Stomach (tissue), 9 donors: ENCODE data around the gene SPATA2. TPM values are rescaled to one million over a fixed set of nuclear protein-coding genes. Genes with fewer than 3 reads are reported as not detected.

ENCODE experiments used
- DNase-seq, 2 donors: peaks; one replicate each; pipeline versions ENCODE4 v3.0.0 to v3.0.0-alpha.2; 2013 to 2019
- H3K27ac ChIP-seq, 5 donors: fragments of 200-600 bp in 4 of 5; sonication (generic) in 4 of 5; one replicate each; pipeline ENCODE4 v1.5.1; 2013 to 2019; ENCODE audit warnings: mild to moderate bottlenecking in 1 of 5, moderate library complexity in 1 of 5
- H3K27me3 ChIP-seq, 3 donors: fragments of 200-600 bp; sonication (generic); one replicate each; pipeline ENCODE4 v1.5.1; 2017 to 2019; ENCODE audit warnings: mixed run types in 1 of 3
- H3K36me3 ChIP-seq, 4 donors: fragments of 200-600 bp; sonication (generic); 1 replicate in 3 of 4; 2 replicates in 1 of 4; pipeline ENCODE4 v1.5.1; 2016 to 2019
- H3K4me1 ChIP-seq, 4 donors: fragments of 200-600 bp; sonication (generic); one replicate each; pipeline ENCODE4 v1.5.1; 2016 to 2019
- H3K4me3 ChIP-seq, 4 donors: fragments of 200-600 bp; sonication (generic) in 3 of 4; one replicate each; pipeline ENCODE4 v1.5.1; 2016 to 2019; ENCODE audit warnings: mild to moderate bottlenecking in 1 of 4
- H3K9me3 ChIP-seq, 4 donors: fragments of 200-600 bp; sonication (generic); one replicate each; pipeline ENCODE4 v1.5.1; 2016 to 2019
- CTCF ChIP-seq, 7 experiments: fragments of 450-650 bp in 4 of 7; fragments of 200-600 bp in 3 of 7; sonication (generic) in 3 of 7; IDR thresholded peaks; one replicate each; pipeline ENCODE4 v1.5.1; 2016 to 2019; ENCODE audit warnings: antibody characterized with exemption in 7 of 7, control low read depth in 2 of 7, mild to moderate bottlenecking in 1 of 7
- EP300 ChIP-seq: sonication (generic); formaldehyde crosslinking; IDR thresholded peaks from one replicate; pipeline ENCODE4 v1.6.1; 2017; ENCODE audit warnings: antibody characterized with exemption
- POLR2A ChIP-seq, 4 donors: fragments of 450-650 bp; IDR thresholded peaks; one replicate each; pipeline ENCODE4 v1.6.1; 2016; ENCODE audit warnings: antibody characterized with exemption in 4 of 4, control low read depth in 2 of 4, mild to moderate bottlenecking in 1 of 4, moderate library complexity in 1 of 4
- POLR2AphosphoS5 ChIP-seq, 3 donors: sonication (generic); formaldehyde crosslinking; IDR thresholded peaks; one replicate each; pipeline ENCODE4 v1.6.1; 2016; ENCODE audit warnings: antibody characterized with exemption in 3 of 3
- WGBS, 5 donors: extraction: QIAGEN DNeasy Blood & Tissue Kit in 3 of 5; methylation state at CpG; one replicate each; pipeline versions ENCODE4 v1.1.5 to v1.1.7; 2013 to 2018; 5-methylcytosine and 5-hydroxymethylcytosine counted together
- intact Hi-C: fragments of 100-400 bp; cut with DNase I; formaldehyde crosslinking; loops from one replicate; pipeline ENCODE4 v1.15.1; 2023; ENCODE audit warnings: low total_unique reads
- polyA plus RNA-seq, 3 donors: library from polyadenylated mRNA; stranded (reverse); fragments of 200-250 nt; gene quantifications; one replicate each; pipeline ENCODE4 v1.2.3, GENCODE V29; 2013
- total RNA-seq, 5 donors: library from RNA; depleted of rRNA; stranded (reverse); fragments of >200 nt; gene quantifications; one replicate each; pipeline versions ENCODE4 v1.1.0 to v1.2.3, GENCODE V29; 2014 to 2016
- donor health status: healthy with polysubstance abuse.
- donor health status: Bipolar disorder and iron deficiency.
- donor health status: healthy.

SPATA2 gene
- total and polyA plus RNA-seq, 8 donors: 2.6 to 14.3 (median 6.4) TPM

DNA sequence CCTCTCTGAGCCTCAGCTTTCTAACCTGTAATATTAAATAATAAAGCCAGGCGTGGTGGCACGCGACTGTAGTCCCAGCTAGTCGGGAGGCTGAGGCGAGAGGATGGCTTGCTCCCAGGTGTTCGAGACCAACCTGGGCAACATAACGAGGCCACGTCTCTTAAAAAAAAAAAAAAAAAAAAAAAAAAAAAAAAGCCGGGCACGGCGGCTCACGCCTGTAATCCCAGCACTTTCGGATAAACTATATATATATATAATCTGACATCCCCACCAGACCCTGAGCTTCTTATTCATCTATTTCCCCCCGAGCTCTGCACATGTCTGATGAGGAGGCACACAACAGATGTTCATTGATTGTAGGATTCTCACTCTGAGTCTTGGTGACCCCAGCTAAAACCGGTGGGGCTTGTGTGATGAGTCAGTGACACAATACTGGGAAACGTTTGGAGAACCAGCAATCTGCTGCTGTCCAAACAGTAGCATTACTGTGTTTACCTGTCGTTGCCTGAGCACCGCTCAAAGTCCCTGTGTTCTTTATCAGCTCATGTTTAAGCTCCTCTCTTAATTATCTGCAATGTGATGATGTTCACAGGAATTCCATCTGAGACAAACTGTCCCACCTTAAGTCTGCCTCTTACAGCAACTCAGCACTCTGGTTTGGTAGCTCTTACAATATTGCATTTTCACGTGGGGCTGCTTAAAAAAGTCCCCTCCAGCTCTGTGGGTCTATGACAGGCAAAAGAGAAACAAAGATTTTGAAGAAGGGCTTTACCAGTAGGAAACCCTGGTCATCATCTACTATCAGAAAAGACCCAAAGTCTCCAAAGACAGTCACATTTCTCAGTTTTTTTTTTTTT, 1.0 kb upstream of the SPATA2 start:
- intact Hi-C loops: no loop called here
- H3K27me3 ChIP-seq: no peaks in the 10 kb centered on the region
- H3K4me3 ChIP-seq: peak overlapping the region; percentile 74 to 100 (median 90)
- DNase-seq: peak; percentile 48 to 87
- peak overlapping the region; percentile 93 to 99 (median 96) for H3K27ac ChIP-seq
- no peaks in the 10 kb centered on the region for H3K9me3 ChIP-seq
- TF ChIP-seq POLR2AphosphoS5 (IDR thresholded peaks at IDR 0.05): peak in 1 of 3 donors; percentile 61
- no peak for TF ChIP-seq POLR2A (IDR thresholded peaks at IDR 0.05)
- no peak for TF ChIP-seq CTCF (IDR thresholded peaks at IDR 0.05)
- WGBS, 5 donors: 17 to 40% (median 22%) methylated on average over 19 of the region's 19 CpGs
- H3K36me3 ChIP-seq: no peaks in the 10 kb centered on the region
- peaks cover 24 to 54% (median 42%) of the 10 kb centered on the region in 4 donors for H3K4me1 ChIP-seq

- Histone ChIP-seq H3K27me3 (no peaks in the 10 kb centered on the region), H3K36me3 (peaks cover 0 to 7% (median 2%) of the 10 kb centered on the region in 4 donors), H3K27ac (peak overlapping the region; percentile 93 to 99 (median 96)), H3K9me3 (no peaks in the 10 kb centered on the region), H3K4me3 (peak overlapping the region; percentile 74 to 100 (median 90)), H3K4me1 (peaks cover 31 to 67% (median 50%) of the 10 kb centered on the region in 4 donors)
- TF ChIP-seq POLR2A (IDR thresholded peaks at IDR 0.05): no peak
- no peak for TF ChIP-seq POLR2AphosphoS5 (IDR thresholded peaks at IDR 0.05)
- no peak for TF ChIP-seq CTCF (IDR thresholded peaks at IDR 0.05)
- TF ChIP-seq EP300: no peak
- DNase-seq: no peak
- WGBS, 5 donors: 0 to 1% (median 0%) methylated on average over 1 to 23 of the region's 23 CpGs
- intact Hi-C loops: no loop called here
These were observed 280 bp downstream of the SPATA2 start for GRCh38 chr20:49915118-49915379.

- WGBS, 5 donors: 2 to 5% (median 4%) methylated on average over 19 of the region's 19 CpGs
- no peaks in the 10 kb centered on the region for H3K27me3 ChIP-seq
- H3K36me3 ChIP-seq: peaks cover 0 to 13% (median 6%) of the 10 kb centered on the region in 4 donors
- no peaks in the 10 kb centered on the region for H3K9me3 ChIP-seq
- peak in 1 of 2 donors; percentile 52 for DNase-seq
- TF ChIP-seq POLR2AphosphoS5 (IDR thresholded peaks at IDR 0.05) (no peak), CTCF (IDR thresholded peaks at IDR 0.05) (no peak), POLR2A (IDR thresholded peaks at IDR 0.05) (no peak), EP300 (no peak)
- peak overlapping the region; percentile 93 to 99 (median 96) for H3K27ac ChIP-seq
- peak overlapping the region; percentile 74 to 100 (median 90) for H3K4me3 ChIP-seq
- intact Hi-C loops: no loop called here
- peaks cover 36 to 72% (median 56%) of the 10 kb centered on the region in 4 donors for H3K4me1 ChIP-seq
These were observed 815 bp downstream of the SPATA2 start for GRCh38 chr20:49914310-49915117.

DNA sequence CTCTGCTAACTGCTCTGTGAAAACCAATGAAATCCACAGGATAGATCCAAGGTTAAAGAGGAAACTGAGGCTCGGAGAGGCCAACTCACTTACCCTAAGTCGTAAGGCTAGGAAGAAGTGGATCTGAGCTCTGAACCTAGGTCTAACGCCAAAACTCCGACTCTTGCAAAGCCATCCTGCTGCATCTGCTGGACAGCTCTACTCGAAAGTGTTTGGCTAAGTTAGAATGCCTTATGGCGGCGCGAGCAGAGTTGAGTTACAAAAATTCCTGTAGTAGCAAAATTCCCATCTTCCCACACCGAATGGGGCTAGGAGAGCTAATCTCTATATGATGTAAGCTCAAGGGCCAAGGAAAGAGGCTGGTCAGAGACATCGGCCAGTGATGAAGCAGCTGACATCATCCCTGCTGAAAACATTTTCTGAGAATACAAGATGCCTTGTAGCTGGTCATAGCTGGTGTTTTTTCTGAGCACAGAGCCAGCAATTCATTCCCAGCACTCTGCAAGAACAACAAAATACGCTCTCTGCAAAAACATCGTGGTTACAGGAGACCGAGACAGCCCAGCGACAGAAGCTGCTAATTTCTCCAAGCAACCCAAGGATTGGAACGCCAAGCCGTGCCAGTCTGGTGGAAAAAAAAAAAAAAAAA, 1.8 kb downstream of the SPATA2 start:
- no peaks in the 10 kb centered on the region for H3K9me3 ChIP-seq
- intact Hi-C loops: no loop called here
- no peak for DNase-seq
- 73 to 85% (median 81%) methylated on average over 16 of the region's 16 CpGs for WGBS, 5 donors
- H3K4me1 ChIP-seq: peaks cover 45 to 82% (median 65%) of the 10 kb centered on the region in 4 donors
- H3K36me3 ChIP-seq: peaks cover 0 to 21% (median 14%) of the 10 kb centered on the region in 4 donors
- TF ChIP-seq POLR2AphosphoS5 (IDR thresholded peaks at IDR 0.05): no peak
- H3K27me3 ChIP-seq: no peaks in the 10 kb centered on the region
- no peak overlapping the region for H3K27ac ChIP-seq
- H3K4me3 ChIP-seq: peak overlapping the region; percentile 74 to 100 (median 90)
